NOMO-1 treated with DMSO at 0.1 percent for 48 hours (cell line): ENCODE measurements around the gene AKR1B15.
"Not testable (repeated sequence)": the region's sequence is repeated elsewhere in the genome, so short reads cannot be mapped to it uniquely, and the experiment has no call there.

Experiments used
- DNase-seq: peaks from one replicate; lab custom pipeline; 2025; ENCODE audit not compliant: unreplicated experiment; lab: John Stamatoyannopoulos, UW

Gene AKR1B15

DNA sequence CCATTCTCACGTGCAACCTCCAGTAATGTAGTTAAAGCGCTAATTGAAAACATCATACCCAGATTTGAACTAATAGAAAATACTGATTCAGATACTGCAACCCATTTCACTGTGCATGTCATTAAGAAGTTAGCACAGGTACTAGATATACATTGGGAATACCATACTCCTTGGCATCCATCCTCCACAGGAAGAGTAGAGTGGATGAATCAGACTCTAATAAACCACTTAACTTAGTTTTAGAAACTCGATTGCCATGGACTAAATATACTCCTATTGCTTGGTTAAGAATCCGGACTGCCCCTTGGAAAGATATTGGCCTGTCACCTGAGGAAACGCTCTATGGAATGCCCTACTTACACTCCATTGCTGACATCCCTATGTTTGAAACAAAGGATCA lies 9.5 kb downstream of the AKR1B15 start:
- no peak for DNase-seq

DNA sequence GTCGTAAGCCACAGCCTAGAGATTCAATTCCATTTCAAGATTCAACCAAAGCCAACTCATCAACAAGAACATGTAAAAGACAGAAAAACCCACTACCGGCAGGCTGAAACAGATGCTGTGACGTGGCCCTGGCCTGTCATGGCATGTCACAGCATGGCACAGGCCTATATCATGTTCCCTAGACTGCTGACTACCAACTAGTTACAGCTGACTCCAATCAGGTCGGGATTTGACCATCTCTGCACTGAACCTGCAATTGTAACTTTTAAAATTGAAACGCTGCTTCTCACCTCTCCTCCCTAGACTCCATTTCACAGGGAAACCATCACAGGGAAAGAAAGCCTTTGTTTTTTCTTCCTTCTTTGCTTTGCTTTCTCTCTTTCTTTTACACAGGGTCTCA lies 12.7 kb downstream of the AKR1B15 start:
- not testable (repeated sequence) for DNase-seq

DNA sequence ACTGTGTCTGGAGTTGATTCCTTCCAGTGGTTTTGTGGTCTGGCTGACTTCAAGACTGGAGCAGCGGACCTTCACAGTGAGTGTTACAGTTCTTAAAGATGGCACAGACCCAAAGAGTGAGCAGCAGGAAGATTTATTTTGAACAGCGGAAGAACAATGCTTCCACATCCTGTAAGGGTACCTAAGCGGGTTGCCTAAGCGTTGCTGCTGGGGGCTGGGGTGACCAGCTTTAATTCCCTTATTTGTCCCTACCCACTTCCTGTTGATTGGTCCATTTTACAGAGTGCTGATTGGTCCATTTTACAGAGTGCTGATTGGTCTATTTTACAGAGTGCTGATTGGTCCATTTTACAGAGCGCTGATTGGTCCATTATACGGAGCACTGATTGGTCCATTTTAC lies 13.2 kb downstream of the AKR1B15 start:
- peak; percentile 1 for DNase-seq

DNA sequence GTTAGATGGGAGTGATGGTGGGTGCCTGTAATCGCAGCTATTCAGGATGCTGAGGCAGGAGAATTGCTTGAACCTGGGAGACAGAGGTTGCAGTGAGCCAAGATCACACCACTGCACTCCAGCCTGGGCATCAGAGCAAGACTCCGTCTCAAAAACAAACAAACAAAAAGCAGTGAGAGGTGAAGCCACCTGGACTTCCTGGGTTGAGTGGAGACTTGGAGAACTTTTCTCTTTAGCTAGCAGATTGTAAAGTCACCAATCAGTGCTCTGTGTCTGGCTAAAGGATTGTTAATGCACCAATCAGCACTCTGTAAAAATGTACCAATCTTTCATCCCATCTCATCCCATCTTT lies 14.5 kb downstream of the AKR1B15 start:
- not testable (repeated sequence) for DNase-seq

DNA sequence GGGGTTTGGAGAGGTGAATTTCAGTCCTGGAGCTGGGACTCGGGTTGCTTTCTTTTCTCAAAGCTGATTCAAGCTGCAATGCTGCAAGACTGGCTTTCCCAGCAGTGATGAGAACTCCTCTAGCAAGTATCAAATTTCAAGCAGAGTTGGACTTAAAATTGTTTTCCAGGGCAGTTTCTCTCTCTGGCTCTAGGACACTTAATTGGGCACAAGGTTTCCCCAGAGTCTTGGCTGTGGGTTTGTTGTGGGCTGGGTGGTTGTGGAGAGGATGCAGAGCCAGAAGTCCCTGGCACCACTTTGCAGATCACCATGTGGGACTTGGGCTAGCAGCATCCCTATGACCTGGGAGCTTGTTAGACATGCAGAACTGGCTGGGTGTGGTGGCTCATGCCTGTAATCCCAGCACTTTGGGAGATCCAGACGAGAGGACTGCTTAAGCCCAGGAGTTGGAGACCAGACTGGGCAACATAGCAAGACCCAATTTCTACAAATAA lies 16.8 kb downstream of the AKR1B15 start:
- no peak for DNase-seq

DNA sequence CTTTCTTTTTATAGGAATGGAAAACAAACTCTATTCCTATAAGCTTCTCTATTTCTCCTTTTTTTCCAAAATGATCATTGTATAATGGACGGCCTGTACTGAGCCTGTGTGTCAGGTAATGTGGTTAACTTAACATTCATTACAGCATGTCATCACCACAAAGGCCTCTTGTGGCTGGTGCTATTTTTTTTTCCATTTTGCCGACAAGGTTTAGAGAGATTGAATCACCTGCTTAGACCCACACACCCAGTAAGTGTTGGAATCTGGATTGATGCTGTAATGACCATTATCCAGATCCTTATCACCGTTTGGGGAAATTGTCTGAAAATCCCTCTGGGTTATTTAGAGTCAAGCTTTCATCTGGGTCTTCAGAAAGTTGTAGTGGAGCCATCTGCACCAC lies 18.5 kb downstream of the AKR1B15 start:
- DNase-seq, result no peak

DNA sequence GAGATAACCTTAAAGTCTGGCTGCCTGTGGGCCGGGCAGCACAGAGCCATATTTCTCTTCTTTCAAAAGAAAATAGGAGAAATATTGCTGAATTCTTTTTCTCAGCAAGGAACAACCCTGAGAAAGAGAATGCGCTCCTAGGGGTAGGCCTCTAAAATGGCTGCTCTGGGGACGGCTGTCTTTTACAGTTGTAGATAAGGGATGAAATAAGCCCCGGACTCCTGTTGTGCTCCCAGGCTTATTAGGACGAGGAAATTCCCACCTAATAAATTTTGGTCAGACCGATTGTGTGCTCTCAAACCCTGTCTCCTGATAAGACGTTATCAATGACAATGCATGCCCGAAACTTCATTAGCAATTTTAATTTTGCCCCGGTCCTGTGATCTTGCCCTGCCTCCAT lies 21.1 kb downstream of the AKR1B15 start:
- not testable (repeated sequence) for DNase-seq

DNA sequence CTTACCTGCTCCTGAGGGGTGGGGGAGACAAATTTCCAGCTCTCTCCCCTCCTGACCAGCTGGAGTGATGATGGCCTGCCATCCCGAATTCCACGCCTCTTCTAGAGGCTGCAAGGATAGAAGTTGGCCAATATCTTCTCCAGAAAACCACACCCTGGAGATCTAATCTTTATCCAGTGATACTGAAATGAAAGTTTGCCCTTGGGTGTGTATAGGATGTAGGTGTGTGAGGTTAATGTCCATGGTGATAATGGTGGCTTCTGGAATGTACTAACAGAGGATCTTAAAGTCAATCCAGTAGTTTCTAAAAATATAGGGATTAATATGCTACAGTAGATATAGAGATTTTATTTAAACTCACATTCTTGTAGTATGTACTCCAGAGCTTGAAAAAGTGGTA lies 22.2 kb downstream of the AKR1B15 start:
- no peak for DNase-seq

DNA sequence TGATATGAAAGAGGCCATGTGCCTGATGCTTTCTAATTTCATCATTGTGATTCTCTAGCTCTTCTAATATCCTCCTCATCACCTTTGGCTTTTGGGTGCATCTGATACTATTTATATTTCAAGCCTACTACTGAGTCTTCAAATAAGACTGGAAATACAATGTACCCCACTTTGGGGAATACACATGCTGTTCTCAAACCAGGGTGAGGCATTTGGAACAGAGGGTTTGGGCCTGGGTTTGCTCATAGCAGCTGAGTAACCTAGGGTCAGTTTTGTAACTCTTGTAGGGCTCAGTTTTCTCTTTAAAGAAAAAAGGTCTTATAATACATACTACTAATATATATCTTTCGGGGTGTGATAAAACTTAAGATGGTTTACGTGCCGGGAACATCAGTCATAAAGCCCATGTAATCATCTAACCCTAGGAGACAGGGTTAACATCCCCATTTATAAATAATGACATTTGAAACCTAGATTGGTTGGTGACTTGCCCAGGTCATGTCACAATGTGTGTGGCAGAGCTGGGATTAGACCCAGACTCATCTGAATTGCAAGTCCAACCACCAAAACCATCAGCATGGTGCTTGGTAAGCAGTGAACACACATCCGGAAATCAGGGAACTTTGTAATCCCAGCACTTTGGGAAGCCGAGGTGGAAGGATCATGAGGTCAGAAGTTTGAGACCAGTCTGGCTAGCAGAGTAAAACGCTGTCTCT lies 23.0 kb downstream of the AKR1B15 start:
- no peak for DNase-seq

DNA sequence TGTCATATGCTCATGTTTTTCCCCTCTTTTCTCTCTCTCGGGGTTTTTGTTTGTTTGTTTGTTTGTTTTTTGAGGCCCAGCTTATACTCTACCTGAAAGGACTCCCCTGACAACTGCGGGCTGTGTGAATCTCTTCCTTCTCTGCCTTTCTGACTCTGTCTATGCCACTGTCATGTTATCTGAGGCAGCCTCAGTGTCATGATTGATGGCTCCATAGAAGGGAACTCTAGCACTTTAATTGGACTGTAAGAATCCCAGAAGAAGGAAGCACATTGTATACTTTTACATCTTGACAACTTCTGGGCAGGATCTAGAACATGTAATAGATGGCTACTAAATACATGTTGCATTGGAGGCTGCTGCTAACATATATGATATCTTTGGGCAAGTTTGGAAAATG lies 25.4 kb downstream of the AKR1B15 start:
- DNase-seq, result no peak

DNA sequence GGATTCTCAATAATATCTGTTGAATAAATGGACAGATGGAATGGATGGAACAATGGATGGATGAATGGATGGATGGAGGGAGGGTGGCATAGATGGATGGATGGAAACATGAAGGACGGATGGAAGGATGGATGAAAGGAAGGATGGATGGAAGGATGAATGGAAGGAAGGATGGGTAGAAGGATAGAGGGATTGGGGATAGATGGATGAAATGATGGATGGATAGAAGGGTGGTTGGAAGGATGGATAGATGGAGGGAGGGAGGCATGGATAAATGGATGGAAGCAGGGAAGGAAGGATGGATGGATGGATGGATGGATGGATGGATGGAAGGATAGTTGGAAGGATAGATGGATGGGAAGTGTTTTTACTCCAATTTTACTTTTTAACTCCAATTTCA lies 35.4 kb downstream of the AKR1B15 start:
- DNase-seq, result no peak

DNA sequence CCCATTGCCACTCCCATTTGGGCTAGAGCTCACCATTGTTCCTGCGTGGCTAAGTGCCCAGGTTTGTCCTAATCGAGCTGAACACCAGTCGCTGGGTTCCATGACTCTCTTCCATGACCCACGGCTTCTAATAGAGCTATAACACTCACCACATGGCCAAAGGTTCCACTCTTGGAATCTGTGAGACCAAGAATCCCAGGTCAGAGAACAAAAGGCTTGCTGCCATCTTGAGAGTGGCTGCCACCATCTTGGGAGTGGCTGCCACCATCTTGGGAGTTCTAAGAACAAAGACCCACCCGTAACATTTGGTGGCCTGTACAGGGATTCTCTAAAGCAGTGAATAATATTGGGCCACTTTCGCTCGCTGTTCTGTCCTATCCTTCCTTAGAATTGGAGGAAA lies 37.0 kb downstream of the AKR1B15 start:
- no peak for DNase-seq

DNA sequence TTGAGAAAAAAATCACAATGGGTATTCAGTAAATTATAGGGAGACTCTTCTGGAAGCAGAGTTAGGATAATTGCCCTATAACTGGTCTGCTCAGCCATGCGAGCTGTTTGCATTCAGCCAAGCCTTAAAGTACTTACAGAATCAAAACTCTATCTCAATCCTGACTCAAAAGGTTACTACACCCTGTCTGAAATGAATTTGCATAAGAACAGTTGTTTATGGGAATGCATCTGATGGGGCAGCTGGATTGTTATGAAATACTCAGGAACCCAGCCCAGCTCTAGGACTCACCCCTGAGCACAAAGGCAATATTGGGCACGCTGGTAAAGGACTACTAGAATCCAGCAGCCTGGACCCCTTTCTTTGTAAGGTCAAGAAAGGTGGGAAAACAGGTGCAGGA lies 38.8 kb downstream of the AKR1B15 start:
- no peak for DNase-seq

DNA sequence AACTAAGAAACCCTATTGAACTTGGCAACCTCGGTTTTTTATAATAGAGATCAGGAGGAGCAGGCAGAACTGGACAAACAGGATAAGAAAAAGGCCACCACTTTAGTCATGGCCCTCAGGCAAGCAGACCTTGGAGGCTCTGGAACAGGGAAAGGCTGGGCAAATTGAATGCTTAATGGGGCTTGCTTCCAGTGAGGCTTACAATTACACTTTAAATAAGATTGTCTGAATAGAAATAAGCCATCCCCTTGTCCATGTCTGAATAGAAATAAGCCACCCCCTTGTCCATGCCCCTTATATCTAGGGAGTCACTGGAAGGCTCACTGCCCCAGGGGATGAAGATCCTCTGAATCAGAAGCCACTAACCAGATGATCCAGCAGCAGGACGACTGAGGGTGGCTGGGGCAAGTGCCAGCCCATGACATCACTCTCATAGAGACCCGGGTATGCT lies 40.6 kb downstream of the AKR1B15 start:
- DNase-seq, result no peak

DNA sequence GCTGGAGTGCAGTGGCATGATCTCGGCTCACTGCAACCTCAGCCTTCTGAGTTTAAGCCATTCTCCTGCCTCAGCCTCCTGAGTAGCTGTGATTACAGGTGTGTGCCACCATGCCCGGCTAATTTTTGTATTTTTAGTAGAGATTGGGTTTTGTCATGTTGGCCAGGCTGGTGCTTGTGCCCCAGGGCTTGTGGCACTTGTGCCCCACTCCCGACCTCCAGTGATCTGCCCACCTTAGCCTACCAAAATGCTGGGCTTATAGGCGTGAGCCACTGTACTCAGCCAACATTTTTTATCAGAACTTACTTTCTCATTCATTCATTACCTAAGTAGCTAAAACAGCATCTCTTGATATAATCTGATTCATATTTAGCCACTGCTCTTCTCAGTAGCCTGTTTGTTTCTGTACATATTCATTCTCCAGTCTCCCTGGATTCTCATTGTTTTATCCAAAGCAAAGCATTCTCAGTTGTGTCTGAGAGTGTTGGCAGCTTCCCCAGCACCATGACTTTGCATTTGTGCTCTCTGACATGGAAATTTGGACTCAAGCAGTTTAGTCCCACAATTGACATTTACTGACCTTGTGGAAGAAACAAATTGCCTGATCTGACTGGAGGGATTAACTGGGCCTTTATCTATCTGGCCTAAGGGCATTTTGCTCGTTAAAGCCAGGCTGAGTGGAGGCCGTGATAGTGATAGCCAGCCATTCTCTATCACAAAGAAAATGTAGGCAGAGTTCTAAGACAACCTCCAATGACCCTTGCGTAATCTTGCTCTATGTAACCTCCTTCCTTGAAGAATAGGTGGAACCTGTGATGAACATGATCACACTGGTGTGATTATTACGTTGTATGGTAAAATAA lies 44.9 kb downstream of the AKR1B15 start:
- no peak for DNase-seq

DNA sequence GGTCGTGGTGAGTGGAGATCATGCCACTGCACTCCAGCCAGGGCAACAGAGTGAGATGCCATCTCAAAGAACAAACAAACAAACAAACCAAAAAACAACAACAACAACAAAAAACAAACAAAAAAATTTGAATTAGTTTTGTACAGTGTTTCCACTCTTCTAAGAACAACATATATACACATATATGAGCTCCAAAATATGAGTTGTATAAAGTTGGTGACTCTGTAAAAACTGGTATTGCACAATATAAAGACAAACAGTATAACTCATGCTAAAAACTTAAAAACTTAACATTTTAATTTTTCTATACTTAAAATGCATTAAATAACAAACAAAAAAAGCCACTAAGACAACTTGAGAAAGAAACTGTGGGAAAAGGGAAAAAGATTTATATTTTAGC lies 46.0 kb downstream of the AKR1B15 start:
- DNase-seq, result no peak

DNA sequence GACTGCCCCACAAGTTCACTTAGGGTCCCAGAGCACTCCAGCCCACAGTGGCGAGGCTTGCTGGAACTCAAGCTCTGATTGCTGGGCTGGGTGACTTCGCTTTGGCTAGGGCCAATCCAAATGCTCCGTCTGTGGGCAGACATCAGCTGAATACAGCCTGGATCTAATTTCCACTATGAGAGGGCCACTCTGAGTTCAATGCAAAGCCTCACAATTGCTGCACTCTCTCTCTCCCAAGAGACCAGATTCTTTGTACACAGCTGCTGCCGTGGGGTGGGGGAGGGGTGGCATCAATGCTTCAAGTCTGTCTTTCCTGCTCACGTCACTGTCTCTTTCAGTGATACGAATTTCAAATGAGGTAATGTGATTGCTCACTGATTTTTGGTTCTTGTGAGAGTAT lies 50.5 kb downstream of the AKR1B15 start:
- no peak for DNase-seq

DNA sequence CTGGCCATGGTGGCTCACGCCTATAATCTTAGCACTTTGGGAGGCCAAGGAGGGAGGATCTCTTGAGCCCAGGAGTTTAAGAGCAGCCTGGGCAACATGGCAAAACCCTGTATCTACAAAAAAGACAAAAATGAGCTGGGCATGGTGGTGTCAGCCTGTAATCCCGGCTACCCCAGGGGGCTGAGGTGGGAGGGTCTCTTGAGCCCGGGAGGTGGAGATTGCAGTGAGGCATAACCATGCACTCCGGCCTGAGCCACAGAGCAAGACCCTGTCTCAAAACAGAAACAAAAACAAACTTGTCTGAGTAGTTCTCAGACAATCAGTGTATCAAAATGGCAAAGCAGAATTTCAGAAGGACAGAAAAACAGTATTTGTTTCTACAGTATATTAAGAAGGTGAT lies 52.5 kb downstream of the AKR1B15 start:
- DNase-seq, result no peak

DNA sequence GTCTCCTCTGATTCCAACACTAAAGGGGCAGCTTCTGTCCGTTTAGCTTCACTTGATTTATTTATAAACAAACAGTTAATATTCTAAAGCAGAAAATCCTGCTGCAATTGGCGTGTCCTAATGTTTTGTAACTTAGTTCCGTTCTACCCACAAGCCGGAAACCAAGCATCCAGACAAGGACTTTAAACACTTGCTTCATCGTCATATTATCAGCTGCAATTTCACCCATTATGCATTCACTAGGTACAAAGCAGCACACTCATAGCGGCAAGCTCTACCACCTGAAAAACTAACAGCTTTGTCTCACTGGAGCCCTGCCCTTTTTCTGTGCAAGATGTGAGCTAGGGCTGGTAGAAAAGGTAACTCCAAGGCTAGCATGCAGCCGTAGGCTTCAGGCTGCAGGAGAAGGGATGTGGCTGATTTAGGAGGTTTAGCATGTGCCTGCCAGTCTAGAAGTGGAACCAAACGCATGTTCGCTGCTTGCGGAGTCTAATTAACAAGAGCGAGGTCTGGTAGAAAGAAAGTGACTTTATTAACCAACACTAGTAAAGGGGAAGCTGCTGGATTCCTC lies 54.1 kb downstream of the AKR1B15 start:
- DNase-seq, result peak; percentile 60

DNA sequence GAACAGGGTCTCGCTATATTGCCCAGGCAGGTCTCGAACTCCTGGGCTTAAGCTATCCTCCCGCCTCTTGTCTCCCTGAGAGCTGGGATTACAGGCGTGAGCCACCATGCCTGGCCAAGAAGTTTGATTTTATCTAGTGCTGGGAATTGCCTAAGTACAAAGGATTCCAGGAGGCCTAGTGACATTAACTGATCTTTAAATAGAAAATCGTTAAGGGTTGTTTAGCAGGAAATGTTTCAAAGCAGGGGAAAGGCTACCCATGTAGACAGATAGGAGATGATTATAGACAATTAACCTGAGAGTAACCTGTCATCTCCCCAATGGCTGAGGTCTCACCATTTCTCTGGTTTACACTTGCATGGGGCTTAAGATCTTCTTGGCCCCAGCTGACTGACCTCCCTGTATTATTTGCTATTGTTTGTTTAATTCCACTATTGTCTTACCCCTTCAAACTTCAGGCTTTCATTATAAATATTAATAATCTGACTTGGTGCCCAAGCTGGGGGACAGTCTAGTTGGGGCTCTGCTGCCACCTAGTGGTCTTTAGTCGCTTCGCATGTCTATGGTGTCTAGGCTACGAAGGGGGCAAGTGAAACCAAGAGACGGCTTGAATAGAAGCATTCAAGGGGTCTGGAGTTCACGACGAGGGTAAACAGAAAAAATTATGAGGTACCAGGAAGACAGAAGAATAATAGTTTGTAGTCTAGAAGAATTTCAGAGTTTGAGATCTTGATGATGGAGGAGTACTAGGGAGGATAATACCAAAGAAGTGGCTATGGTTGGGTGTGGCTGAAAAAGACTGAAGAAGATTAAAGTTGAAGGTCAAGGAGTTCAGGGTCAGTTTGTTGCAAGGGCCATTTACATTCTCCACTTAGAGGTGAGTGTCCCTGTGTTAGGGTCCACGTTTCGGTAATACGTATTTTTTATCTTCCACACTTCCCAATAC lies 57.3 kb downstream of the AKR1B15 start:
- DNase-seq, result peak; percentile 20

DNA sequence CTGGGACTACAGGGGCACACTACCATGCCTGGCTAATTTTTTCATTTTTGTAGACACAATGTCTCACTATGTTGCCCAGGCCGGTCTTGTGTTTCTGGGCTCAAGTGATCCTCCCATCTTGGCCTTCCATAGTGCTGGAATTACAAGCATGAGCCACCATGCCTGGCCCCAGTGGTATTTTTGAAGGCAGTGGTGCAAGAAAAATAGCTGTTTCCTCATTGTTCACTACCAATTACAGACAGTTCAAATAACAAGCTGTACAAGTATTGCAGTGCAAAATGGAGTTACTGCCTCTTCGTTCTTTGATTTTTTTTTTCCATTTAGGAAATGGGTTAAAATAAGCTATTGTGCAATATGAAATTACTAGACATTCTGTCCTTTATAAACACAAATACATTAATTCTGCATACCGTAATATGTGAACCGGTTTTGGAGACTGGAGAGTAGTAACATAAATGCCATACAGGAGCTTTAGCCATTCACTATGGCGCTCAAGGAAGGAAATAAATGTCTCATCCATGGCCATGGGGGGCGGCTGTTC lies 62.8 kb downstream of the AKR1B15 start:
- DNase-seq, result no peak
